ENCODE measurements around the gene SHOC2. TPM values are rescaled to one million over a fixed set of nuclear protein-coding genes. Genes with fewer than 3 reads are reported as not detected.
A peak's percentile ranks its signal among the peaks of the same experiment; 100 is the strongest.

The SHOC2 gene
- total and polyA plus RNA-seq, 2 of the 13 experiments (the other 11 are each of a cell fraction or from before 2014, with no cell fraction given): 8.6 to 25.5 TPM

GRCh38 chr10:110923856-110924493 lies 4.6 kb downstream of the SHOC2 start (continued):
- no peak for TF ChIP-seq SOX13 (IDR thresholded peaks at IDR 0.05)
- peak in 1 of 2 experiments; percentile 51; a peak in 1 of 4 replicates for TF ChIP-seq SOX13 (CRISPR knock-in tag; conservative IDR thresholded peaks at IDR 0.05 in 1 of 2, IDR thresholded peaks at IDR 0.05 in 1 of 2)
- TF ChIP-seq, protein P1, sequence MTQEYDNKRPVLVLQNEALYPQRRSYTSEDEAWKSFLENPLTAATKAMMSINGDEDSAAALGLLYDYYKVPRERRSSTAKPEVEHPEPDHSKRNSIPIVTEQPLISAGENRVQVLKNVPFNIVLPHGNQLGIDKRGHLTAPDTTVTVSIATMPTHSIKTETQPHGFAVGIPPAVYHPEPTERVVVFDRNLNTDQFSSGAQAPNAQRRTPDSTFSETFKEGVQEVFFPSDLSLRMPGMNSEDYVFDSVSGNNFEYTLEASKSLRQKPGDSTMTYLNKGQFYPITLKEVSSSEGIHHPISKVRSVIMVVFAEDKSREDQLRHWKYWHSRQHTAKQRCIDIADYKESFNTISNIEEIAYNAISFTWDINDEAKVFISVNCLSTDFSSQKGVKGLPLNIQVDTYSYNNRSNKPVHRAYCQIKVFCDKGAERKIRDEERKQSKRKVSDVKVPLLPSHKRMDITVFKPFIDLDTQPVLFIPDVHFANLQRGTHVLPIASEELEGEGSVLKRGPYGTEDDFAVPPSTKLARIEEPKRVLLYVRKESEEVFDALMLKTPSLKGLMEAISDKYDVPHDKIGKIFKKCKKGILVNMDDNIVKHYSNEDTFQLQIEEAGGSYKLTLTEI (CRISPR knock-in tag; conservative IDR thresholded peaks at IDR 0.05): no peak
- TF ChIP-seq CBFB (CRISPR knock-in tag; IDR thresholded peaks at IDR 0.05): no peak
- no peak for TF ChIP-seq CREB3 (CRISPR knock-in tag; IDR thresholded peaks at IDR 0.05)
- no peak for TF ChIP-seq GATA4 (IDR thresholded peaks at IDR 0.05; ENCODE audit: borderline replicate concordance, low read depth)
- TF ChIP-seq FOXK1 (CRISPR knock-in tag; IDR thresholded peaks at IDR 0.05; ENCODE audit: borderline replicate concordance, low read depth): peak; percentile 34; the same call in 1 of the 2 replicates
- no peak for TF ChIP-seq ZNF816 (CRISPR knock-in tag; IDR thresholded peaks at IDR 0.05; ENCODE audit: borderline replicate concordance)
- TF ChIP-seq ZNF780A (CRISPR knock-in tag; IDR thresholded peaks at IDR 0.05): no peak
- TF ChIP-seq ZNF543 (CRISPR knock-in tag; IDR thresholded peaks at IDR 0.05): no peak
- TF ChIP-seq, protein P2, sequence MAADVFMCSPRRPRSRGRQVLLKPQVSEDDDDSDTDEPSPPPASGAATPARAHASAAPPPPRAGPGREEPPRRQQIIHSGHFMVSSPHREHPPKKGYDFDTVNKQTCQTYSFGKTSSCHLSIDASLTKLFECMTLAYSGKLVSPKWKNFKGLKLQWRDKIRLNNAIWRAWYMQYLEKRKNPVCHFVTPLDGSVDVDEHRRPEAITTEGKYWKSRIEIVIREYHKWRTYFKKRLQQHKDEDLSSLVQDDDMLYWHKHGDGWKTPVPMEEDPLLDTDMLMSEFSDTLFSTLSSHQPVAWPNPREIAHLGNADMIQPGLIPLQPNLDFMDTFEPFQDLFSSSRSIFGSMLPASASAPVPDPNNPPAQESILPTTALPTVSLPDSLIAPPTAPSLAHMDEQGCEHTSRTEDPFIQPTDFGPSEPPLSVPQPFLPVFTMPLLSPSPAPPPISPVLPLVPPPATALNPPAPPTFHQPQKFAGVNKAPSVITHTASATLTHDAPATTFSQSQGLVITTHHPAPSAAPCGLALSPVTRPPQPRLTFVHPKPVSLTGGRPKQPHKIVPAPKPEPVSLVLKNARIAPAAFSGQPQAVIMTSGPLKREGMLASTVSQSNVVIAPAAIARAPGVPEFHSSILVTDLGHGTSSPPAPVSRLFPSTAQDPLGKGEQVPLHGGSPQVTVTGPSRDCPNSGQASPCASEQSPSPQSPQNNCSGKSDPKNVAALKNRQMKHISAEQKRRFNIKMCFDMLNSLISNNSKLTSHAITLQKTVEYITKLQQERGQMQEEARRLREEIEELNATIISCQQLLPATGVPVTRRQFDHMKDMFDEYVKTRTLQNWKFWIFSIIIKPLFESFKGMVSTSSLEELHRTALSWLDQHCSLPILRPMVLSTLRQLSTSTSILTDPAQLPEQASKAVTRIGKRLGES (CRISPR knock-in tag; IDR thresholded peaks at IDR 0.05; ENCODE audit: borderline replicate concordance): no peak
- TF ChIP-seq ZNF10 (CRISPR knock-in tag; IDR thresholded peaks at IDR 0.05; ENCODE audit: borderline replicate concordance, low read depth): no peak
- TF ChIP-seq, protein P3, sequence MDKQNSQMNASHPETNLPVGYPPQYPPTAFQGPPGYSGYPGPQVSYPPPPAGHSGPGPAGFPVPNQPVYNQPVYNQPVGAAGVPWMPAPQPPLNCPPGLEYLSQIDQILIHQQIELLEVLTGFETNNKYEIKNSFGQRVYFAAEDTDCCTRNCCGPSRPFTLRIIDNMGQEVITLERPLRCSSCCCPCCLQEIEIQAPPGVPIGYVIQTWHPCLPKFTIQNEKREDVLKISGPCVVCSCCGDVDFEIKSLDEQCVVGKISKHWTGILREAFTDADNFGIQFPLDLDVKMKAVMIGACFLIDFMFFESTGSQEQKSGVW (CRISPR knock-in tag; IDR thresholded peaks at IDR 0.05; ENCODE audit: borderline replicate concordance): no peak
- no peak for TF ChIP-seq ZKSCAN8 (CRISPR knock-in tag; IDR thresholded peaks at IDR 0.05; ENCODE audit: borderline replicate concordance)
- TF ChIP-seq ESRRA (CRISPR knock-in tag; IDR thresholded peaks at IDR 0.05; ENCODE audit: low read depth): no peak
- TF ChIP-seq ATF3 (CRISPR knock-in tag; IDR thresholded peaks at IDR 0.05): no peak
- TF ChIP-seq ATF7-NPFF (CRISPR knock-in tag; IDR thresholded peaks at IDR 0.05; ENCODE audit: low read depth): no peak
- no peak for TF ChIP-seq SMARCC2 (IDR thresholded peaks at IDR 0.05)
- peak; percentile 25; the same call in 1 of the 2 replicates for TF ChIP-seq TFE3 (CRISPR knock-in tag; IDR thresholded peaks at IDR 0.05)
- TF ChIP-seq CAMTA2 (CRISPR knock-in tag; IDR thresholded peaks at IDR 0.05; ENCODE audit: borderline replicate concordance): no peak
